Iris pigment epithelial cell (primary cell): ENCODE measurements around the gene MEDAG.

ENCODE experiments used
- DNase-seq: peaks from one replicate; pipeline ENCODE4 v3.0.0-alpha.2; 2011; ENCODE audit warnings: low read depth

MEDAG gene

DNA sequence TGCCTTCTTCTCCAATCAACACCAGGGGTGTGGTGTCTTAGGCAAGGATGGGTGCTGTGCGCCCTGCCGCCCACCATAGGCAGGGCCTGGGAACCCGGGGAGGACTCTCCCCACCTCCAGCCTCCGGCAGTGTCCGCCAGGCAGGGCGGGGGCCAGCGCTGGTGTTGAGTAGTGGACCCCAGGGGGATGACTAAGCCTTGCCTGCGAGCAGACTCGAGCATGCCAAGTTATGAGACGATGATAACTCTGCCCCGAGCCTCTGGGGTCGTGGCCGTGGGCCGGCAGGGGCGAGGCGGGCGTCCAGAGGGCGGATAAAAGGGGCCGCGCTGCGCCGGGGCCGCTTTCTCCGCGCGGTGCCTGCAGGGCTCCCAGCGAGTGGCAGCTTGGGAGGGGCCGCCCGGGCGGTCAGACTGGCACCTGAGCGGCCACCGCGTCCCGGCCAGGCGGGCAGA lies at the start of gene MEDAG:
MEDAG (plus strand) TSS at position 340 of the 452 bp plus-strand sequence. CDS start 245 bp downstream, outside the sequence.
- DNase-seq = peak; percentile 70

DNA sequence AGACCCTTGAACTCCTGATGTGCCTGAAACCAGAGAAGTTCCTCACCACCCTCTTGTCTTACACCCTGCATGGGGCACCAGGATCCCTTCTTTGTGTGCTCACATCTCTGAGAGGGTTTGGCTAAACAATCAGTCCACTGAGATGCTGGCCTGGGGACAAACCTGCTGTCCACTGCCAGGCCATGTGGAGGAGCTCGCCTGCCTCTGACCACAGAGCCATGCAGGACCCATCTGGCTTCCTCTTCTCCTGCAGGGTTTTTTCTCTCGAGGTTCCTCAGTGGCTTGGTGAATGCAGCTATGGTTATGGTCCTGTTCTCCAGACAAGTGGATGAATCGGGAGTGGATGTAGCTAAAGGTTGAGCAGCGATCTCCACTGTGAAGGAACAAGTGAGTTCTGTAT lies 49.1 kb upstream of the MEDAG start:
- no peak for DNase-seq

DNA sequence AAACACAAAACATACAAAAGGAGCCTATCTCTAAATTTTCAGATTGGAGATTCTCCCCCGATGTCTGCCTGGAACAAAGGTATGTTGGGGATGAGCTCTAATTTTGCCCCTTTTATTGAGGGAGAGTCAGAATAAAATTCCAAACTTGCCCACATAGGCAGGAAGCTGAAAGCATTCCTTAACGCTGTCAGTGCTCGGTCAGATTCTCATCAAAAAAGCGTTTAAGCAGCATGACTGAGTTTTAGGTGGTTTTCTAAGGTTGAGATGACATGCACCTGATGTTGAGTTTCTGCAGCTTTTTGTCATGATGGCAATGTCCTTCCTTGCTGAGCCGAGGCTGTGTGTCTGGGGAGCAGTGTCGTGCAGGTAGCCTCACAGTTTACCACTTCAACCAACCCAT lies 48.4 kb upstream of the MEDAG start:
- DNase-seq = no peak

DNA sequence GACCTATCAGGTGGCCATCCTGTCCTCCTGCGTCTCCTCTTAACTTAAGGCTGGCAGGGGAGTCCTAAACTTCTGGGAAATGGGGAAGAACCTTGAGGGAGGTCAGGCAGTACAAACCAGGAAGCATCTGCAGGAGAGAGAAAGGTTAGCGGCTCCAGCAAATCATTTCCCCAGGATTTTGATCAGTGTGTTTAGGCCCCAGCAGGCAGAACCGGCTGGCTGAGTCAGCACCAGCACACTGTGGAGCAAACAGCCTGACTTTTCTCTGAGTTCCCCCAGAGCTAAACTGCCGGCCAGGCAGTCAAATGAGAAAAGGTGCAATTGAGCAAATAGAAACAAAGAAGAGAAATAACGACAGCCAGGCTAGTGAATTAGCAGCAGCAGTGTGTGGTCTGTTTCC lies 46.7 kb upstream of the MEDAG start:
- DNase-seq = no peak

DNA sequence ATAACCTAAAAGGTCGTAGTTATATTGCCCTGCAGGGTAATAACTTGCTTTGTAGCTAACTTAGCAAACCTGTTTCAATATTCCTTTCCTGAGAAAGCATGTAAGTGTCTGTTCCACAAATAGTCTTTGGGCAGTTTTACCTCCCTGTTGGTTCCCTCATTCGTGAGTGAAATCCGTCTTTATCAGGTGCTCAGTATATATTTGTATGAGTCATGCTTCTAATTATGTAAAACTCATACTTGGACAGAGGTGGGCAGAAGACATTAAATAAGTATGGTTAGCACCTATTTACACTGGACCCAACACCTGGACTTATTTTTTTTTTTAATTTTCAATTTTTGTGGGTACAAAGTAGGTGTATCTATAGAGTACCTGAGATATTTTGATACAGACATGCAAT lies 44.9 kb upstream of the MEDAG start:
- no peak for DNase-seq

DNA sequence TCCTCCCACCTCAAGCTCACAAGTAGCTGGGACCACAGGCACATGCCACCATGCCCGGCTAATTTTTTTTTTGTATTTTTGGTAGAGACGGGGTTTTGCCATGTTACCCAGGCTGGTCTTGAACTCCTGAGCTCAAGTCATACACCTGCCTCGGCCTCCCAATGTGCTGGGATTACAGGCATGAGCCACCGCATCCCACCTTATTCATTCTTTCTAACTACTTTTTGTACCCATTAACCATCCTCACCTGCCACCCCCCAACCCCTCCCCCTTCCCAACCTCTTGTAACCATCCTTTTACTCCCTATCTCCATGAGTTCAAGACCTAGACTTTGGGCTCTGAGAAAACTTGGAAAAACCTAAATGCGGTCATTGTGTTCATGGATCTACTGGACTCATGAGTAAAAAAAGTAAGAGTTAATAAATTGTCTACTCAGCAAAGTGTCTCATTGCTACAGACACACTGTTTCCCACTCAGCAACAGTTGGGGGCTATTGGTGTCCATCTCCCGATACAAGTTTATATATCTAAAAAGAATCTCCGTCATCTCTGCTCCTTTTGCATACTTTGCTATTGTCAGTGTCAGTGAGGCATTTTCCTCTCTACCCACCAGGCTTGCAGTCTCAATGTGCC lies 44.1 kb upstream of the MEDAG start:
- DNase-seq = no peak

DNA sequence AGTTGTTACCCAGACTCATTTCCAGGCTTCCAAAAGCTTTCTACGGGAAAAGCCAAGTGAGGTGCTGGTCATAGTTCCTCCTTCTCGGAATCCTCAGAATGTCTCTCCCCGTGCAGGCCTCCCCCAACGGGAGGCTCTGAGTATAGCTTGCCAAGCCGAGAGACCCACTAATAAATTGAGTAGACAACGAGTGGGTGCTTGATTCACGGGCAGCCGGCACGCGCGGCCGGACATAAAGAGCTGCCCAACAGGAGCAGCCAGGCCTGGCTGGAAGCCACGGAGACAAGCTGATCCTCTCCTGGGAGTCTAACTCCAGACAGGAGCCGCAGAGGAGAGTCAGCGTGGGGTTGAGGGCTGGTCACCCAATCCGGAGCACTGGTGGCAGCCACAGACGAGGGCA lies 43.4 kb upstream of the MEDAG start:
- DNase-seq = no peak

DNA sequence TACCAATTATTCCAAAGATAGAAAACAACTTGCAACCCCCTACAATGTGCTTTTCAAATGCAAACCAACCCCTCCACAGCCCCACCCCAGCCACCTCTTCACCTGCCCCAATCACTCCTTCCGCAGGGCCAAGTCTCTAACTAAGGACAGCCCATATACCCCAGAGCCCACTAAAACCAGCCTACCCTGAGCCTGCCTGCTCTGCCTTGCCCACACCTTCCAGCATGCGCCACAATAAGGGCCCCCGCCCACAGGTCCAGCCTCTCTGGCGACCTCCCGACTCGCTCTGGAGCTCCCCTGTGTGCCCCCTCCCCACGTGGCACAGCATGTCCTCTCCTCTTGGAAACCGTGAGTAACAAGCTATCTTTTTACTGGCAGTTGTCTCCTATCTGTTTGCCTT lies 42.8 kb upstream of the MEDAG start:
- DNase-seq = no peak

DNA sequence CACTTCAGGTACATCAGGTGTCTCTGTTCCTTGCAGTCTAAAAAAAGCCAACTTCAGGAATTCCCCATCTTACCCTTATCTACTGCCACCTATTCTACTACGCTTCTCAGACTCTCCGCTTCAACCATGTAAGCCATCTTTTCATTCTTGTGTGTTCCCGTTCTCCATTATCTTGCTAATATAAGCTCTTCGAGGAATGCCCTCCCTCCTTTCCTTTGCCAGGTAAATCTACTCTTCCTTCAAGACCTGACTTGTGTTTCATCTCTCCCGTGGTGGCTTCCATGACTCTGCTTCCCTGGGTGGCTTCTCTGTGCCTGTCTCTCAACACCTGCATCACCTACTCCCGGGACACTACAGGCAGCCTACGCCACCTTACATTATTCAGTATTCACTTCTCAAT lies 42.3 kb upstream of the MEDAG start:
- no peak for DNase-seq

DNA sequence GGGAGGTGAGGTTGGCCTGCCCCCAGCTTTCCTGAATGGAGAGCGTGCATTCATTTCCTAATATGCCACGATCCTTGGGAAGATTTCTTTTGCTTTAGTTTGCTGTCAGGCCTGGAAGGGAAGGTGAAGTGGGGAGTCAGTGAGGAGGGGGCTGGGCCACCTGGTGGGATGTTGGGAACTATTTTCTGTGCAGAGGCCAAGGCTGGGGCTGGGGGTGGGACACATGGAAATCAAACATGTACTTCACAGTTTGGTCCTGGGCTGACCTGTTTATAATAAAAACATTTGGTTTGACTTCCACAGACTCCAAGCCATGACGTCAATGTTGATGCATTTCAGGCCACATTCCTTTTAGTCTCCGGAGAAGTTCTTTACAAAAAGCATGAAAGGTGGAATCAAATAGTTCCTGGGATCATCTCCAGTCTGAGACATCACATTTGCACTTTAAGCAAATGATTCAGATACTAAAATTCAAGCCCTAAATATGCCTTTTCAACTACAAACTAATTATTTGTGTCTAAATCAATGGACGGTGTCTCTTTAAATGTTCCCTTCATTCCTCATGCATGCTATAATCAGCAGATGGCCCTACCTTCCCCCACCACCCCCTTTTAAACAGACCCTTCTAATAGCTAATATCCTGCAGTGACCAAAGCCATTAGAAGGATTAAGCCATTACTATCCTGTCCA lies 41.5 kb upstream of the MEDAG start:
- DNase-seq = peak; percentile 97

DNA sequence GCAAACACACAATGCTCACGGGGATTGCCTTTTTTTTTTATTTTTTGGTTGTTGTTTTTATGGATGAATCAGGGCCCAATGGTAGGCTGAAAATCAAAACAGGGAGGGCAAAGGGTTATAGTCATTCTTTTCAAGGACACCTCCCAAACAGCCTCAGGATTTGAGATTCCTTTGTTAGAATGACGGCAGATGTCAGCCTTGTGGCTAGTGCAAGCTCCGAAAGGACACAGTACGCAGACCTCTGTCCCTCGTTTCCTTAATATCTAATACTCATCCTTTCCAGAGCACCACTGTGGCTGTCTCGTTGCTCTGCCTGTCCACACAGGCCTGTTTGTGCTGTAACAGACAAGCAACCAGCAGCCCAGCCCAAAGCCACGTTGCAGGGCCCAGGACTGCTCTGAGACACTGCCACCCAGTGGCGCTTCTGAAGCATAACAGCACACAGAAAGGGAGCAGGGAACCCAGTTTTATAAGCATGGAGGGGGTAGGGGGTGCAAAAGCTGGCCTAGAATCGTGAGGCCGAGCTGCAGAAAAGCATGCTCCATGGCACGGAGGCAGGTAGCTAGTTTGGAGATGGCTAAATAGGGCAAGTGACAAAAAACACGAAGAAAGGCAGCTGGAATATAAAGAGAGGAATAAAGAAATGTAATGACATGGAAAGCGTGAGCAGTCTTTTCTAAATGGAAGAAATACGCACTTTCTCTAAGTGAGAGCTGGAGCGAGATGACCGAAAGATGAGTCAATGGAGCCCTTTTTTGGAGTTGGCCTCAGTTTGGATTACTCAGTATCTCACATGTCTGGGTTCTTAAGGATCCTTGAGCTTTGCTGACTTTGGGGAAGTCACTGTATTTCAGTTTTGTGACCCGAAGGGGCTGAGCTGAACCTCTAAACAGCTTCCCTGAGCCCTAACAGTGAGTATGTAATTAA lies 40.7 kb upstream of the MEDAG start:
- peak; percentile 95 for DNase-seq

DNA sequence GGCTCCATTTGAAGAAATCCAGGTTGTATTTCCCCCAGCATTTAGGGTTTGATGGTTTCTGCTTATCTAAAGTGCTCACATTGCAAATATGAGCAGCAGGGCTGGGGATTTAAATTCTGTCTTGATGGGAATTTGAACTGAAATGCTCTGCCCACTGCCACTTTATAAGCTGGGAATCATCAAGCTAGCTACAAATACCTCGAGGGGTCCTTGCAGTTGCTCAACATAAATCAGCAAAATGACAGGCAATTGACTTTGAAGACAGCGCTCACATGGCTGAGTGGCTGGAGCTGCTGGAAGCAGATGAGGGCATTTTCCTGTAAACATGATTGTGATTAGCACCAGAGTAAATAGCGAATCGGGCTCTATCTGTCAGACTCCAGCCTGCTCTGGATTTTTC lies 39.4 kb upstream of the MEDAG start:
- no peak for DNase-seq

DNA sequence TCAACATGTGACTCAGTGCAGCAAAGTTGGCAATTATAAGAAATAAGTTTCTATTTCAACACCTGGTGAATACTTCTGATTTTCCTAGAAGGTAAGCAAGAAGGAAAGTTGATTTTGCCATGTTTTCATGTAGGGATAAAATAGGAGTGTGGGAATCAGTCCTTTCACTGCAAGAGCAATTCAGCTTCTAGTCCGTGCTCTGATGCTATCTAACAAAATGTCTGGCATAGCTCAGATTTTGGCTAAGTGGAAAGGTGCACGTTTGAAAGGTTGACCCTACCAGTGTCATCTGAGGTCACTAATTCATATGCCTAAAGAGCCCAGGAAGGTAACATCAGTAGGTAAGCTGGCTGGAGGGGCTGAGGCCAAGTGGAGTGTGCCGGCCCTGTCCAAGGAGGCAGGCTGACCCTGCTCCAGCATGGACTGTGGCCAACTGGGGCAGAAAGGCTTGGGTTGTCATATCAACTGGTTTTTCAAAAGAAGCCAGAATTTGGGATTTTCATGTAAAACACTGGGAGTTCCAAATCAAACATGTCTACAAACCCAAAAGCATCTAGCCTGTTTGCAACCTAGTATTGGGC lies 38.9 kb upstream of the MEDAG start:
- DNase-seq = no peak

DNA sequence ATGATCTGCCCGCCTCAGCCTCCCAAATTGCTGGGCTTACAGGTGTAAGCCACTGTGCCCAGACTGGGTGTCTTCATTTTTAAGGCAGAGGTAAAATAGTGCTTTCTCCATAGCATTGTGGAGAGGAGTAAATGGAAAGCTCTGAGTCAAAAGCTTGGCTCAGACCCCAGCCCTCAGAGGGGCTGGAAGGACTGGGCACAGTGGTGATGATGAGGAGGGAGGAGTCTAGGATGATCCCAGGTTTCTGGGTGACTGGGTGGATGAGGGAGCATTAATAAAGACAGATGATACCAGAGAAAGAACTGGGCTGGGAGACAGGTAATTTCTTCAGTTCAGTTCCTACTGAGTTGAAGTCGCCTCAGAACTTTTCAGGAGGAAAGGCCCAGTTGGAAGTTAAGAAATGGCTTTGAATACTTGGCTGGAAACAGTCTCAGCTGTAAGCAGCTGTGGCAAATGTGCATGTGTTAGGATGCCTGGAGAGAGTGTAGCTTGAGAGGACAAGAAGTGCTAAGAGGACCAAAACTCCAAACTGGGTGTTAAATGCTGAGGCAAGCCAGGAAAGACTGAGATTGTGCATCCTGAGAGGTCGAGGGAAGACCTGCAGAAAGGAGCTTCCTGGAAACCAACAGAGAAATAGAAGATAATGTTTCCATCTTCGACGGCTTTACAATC lies 37.1 kb upstream of the MEDAG start:
- no peak for DNase-seq

DNA sequence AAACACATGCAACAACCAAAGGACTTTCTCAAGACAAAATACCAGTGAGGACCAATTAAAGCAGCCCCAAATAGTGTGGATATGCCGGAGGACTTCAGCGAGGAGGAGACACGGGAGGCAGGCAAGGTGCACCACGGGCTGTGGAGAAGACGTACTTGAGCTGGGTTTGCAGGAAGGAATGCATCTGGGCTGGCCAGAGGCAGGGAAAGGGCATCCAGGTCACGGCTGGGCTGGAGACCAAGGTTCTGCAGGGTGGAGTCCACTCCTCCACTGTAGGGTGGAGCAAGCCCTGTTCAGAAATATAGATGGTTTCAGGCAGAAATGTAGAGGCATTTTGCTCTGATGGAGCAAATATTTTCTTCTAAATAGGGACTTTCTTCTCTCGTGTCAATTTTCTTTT lies 36.6 kb upstream of the MEDAG start:
- no peak for DNase-seq

DNA sequence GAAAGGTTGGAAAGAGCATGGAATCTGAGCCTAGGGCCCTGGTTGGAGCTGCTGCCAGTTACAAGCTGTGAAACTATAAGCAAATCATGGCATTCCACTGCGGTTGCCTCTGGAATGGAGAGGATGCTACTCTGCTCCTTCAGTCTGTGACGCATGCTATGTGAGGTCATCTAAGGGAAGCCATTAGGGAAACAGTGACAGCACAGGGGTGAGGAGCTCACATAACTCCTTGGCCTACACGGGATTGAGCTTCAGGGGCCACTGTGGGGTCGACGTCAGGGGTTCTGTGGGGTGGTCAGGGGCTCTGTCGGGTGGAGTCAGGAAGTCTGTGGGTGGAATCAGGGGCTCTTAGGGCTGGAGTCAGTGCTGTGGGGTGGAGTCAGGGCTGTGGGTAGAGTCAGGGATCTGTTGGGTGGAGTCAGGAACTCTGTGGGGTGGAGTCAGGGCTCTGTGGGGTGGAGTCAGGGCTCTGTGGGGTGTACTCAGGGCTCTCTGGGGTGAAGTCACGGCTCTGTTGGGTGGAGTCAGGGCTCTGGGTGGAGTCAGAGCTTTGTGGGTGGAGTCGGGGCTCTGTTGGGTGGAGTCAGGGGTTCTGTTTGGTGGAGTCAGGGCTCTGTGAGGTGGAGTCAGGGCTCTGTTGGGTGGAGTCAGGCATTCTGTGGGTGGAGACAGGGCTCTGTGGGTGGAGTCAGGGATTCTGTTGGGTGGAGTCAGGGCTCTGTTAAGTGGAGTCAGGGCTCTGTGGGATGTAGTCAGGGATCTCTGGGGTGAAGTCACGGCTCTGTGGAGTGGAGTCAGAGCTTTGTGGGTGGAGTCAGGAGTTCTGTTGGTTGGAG lies 35.8 kb upstream of the MEDAG start:
- DNase-seq = peak; percentile 99

DNA sequence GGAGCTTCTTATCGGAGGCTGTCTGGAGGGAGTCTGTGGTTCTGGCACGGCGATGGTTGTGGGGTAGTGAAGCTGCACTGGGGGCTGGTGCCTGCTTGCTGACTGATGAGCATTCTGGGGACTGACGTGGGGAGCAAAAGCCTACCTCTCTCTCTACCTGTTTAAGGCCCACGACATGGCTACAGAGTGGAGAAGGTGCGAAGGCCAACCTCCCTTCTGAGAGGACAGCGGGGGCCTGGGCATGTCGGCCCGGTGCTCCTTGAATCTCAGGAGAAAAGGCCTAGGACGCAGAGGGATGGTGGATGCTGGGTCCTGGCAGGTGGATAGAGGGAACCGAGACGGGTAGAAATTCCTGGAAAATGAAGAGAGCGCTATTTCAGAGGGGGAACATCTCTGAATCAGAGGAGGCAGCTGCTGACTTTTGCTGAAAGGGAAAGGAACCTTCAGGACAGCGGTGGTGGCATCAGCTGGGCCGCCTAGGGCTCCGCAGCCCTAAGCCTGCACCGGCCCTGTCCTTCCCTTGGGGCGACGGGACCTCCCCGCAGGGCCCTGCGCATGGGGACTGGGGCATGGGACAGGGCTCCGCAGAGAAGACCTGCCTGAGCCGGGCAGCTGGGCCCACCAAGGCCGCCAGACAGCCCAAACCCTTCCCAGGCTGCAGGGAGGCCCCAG lies 35.0 kb upstream of the MEDAG start:
- no peak for DNase-seq

DNA sequence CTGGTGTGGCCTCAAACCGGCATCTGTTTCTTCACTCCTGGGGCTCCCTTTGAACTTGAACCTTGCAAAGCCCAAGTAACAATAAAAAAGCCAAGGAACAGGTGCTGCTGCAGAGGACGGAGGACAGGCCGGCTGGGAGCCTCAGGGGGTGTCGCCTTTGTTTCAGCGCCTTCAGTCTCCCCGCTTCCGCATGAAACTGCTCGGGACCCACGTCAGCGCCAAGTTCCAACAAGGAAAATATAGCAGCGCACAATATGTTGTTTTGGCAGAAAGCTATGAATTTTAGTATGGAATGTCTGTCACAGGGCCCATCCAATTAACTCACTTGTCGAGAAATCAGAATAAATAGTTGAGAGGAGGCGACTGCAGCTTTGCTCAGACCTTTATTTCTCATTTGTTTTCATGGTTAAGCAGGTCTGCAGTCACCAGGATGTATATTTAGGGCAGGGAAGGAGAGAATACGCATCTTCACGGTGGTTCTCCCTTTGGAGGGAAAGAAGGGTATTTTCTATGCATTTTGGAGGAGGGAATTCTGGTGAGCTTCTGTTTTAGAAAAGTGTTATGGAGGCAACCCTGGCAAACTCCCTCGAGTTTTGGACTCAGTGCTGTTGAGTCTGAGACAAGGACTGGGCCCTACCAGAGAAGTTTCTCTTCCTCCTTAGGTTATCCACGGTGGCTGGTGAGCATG lies 34.3 kb upstream of the MEDAG start:
- no peak for DNase-seq

DNA sequence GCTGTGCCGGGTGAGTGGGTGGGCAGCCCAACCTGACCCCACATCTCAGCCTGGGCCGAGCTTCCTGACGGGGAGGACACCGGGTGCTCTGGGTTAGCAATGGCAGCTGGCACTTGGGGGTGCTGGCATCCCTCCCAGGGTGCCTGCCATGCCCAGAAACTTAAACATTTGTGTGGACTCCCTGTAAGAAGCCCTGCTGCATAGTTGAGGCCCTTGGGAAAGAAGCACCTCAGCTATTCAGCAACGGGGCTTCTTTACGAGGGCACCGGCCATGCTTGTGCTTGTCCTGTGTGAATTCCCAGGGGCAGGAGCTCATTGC lies 33.8 kb upstream of the MEDAG start:
- no peak for DNase-seq
